HK-2 (cell line): ENCODE data around the gene GJB6.
A peak's percentile ranks its signal among the peaks of the same experiment; 100 is the strongest.

Experiments used
- DNase-seq: peaks from one replicate; pipeline ENCODE4 v3.0.0-alpha.2; 2018; ENCODE audit not compliant: unreplicated experiment

The GJB6 gene

GRCh38 chr13:20227288-20227687 is 4.8 kb downstream of the GJB6 start:
- no peak for DNase-seq

GRCh38 chr13:20222553-20222952 is 9.6 kb downstream of the GJB6 start:
- no peak for DNase-seq

GRCh38 chr13:20221772-20222171 is 10.3 kb downstream of the GJB6 start:
- DNase-seq: no peak

GRCh38 chr13:20219577-20219976 is 12.5 kb downstream of the GJB6 start:
- no peak for DNase-seq

- no peak for DNase-seq
Observed at GRCh38 chr13:20217168-20217567, 15.0 kb downstream of the GJB6 start.

- DNase-seq: no peak
Observed at GRCh38 chr13:20209948-20210347, 22.2 kb downstream of the GJB6 start.

- no peak for DNase-seq
Observed at GRCh38 chr13:20206698-20207235, 25.4 kb downstream of the GJB6 start.

GRCh38 chr13:20206065-20206697 is 25.9 kb downstream of the GJB6 start:
- DNase-seq: no peak

- DNase-seq: no peak
Observed at GRCh38 chr13:20198781-20199180, 33.3 kb downstream of the GJB6 start.

- DNase-seq: no peak
Observed at GRCh38 chr13:20197361-20197834, 34.7 kb downstream of the GJB6 start.

GRCh38 chr13:20195801-20196200 is 36.3 kb downstream of the GJB6 start:
- no peak for DNase-seq

- no peak for DNase-seq
Observed at GRCh38 chr13:20193907-20194631, 38.0 kb downstream of the GJB6 start.

GRCh38 chr13:20193162-20193906 is 38.8 kb downstream of the GJB6 start:
- no peak for DNase-seq

GRCh38 chr13:20192836-20193161 is 39.3 kb downstream of the GJB6 start, which contains the start of gene GJB2:
GJB2 (minus strand) TSS chr13:20192938; CDS start chr13:20189581, 3,357 bp downstream.
- DNase-seq: no peak

GRCh38 chr13:20192158-20192835 is 39.8 kb downstream of the GJB6 start:
- DNase-seq: peak; percentile 26

GRCh38 chr13:20191311-20192157 is 40.6 kb downstream of the GJB6 start:
- peak; percentile 47 for DNase-seq

- peak; percentile 44 for DNase-seq
Observed at GRCh38 chr13:20190481-20191310, 41.4 kb downstream of the GJB6 start.

GRCh38 chr13:20190076-20190475 is 42.0 kb downstream of the GJB6 start:
- no peak for DNase-seq

GRCh38 chr13:20188667-20189553 is 43.2 kb downstream of the GJB6 start:
- no peak for DNase-seq
